EL (cell line): Measurements from ENCODE around the gene B3GAT3.
"Not testable (repeated sequence)": the region's sequence is repeated elsewhere in the genome, so short reads cannot be mapped to it uniquely, and the experiment has no call there.

Experiments
- DNase-seq: peaks from one replicate; pipeline ENCODE4 v3.0.0-alpha.2; 2016

B3GAT3 gene

DNA sequence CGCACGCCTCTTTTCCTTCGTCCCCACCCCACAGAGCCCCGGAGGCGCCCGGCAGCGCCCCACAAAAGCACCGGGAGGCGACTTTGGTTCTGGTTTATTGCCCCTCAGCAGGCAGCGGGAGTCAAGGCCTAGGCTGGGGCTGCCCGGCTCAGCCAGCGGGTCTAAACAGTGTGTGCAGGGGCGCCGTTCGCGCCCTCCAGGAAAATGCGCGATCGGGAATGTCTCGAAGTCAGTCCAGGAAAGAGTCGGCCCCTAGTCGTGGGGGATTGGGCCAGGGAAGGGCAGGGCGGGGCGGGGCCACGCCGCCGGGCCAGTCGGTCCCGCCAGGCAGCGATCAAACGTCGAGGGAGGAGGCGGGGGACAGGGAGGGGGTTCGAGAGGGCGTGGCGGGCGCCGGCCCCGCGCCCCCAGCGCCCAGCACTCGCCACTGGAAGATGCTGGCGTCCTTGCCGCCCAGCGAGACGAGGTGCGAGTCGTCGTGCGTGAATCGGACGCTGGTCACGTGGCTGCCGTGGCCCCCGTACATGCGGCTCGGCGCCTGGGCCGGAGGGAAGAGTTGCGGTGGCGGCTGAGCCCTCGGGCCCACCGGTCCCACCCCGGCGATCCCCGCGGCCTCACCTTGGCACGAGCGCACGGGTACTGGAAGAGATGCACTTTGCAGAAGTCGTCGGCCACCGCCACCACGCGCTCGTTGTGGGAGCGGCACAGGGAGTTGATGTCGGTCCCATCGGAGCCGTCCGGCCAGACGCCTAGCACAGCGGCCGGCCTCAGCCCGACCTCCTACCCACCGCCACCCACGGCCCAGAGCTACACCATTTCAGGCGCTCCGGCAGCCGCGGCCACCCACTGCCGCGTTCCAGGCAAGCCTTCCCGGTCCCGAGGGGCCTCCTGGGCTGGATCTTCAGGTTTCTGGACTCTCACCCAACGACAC lies 19.4 kb downstream of the B3GAT3 start:
- DNase-seq, result peak; percentile 61

DNA sequence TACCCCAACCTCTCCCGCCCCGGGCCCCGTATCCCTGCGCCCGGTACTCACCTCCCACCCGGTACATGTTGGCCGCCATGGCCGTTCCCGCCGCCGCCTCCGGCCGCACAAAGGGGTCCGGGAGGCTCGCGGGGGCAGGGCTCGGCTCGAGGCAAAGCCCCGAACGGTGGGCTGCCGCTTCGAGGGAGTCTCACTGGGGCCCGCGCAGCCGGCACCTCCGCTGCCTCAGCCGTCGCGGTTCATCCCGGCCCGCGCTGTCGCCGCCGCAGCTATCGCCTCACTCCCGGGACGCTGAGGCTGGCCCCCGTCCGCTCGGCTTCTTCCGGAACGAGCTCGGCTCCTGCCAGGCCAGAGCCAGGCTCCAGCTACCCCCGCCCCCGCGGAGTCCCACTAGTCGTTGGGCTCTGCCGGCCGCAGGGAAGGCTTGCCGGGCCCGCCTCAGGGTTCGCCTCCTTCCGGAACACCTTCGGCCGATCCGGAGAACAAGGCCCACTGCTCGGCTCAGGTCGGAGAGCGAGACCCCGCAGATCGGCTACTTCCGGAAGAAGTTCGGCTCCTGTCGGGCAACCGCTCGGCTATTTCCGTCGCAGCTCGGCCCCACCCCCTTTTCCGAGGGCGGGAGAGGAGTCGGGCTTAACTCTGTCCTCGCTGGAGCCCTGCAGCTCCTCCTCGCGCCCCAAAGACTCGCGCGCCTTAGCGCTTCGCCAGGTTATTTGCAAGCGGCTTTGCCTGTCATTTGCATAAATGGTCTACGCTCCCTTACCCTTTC lies 20.2 kb downstream of the B3GAT3 start, which contains the start of gene MTA2:
TSS of gene MTA2 (minus strand) at position 494 of the 769 bp plus-strand sequence. CDS start at position 79, 415 bp downstream.
- peak; percentile 98 for DNase-seq

- DNase-seq, result no peak
These were observed 20.7 kb downstream of the B3GAT3 start for GRCh38 chr11:62601122-62601371.

- no peak for DNase-seq
These were observed 21.2 kb downstream of the B3GAT3 start for GRCh38 chr11:62600367-62601121.

- no peak for DNase-seq
These were observed 21.9 kb downstream of the B3GAT3 start for GRCh38 chr11:62599901-62600300.

- peak; percentile 99 for DNase-seq
These were observed 22.6 kb downstream of the B3GAT3 start for GRCh38 chr11:62599069-62599696.

DNA sequence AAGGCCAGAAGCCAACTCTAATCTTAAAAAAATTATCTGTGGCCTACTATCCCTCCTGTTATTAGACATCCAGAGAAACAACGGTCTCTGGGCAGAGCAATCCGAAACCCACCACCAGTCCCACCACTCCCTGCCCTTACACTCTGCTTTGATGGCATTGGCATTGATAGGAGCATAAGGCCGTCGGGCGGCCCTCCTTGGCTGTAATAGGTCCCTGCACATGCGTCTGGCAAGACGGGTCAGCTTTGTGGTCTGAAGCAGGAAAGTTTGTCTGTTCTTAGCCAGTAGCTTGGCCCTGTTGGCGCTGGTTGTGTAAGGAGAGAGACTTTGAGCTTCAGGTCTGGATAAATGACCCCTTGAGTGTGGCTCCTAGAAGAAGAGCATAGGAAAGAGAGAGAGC lies 26.7 kb downstream of the B3GAT3 start:
- no peak for DNase-seq

GRCh38 chr11:62593434-62594044 lies 28.2 kb downstream of the B3GAT3 start:
- DNase-seq, result peak; percentile 82

- no peak for DNase-seq
These were observed 28.8 kb downstream of the B3GAT3 start for GRCh38 chr11:62592989-62593421.

DNA sequence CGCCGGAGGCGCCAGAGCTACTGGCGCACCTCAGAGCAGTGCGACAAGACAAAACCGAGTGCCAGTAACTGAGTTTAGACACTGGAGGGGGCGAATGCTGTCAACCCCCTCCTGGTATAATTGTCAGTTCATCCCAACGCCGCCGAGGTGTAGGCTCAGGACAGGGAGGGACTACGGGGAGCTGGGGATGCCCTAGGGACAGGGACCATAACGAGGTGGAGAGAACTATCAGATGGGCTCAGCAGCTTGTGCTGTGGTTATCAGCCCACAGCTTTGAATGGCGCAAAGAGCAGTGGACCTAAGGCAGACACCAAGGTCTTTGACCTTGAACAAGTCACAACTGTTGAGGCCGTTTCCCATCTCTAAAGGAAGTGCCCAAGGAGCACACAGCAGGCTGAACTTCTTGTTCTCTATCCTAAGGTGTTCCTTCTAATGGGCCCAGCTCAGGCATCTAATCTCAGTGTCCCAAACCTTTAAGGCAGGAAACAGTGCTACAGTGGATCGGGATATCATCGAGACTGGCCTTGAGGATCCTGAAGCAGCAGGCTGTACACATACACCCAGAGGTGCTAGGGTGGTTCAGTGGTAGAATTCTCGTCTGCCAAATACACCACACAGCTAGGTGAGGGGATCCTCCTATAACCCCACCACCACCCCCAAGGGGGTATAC lies 29.5 kb downstream of the B3GAT3 start:
- no peak for DNase-seq

- DNase-seq, result peak; percentile 99
These were observed 30.2 kb downstream of the B3GAT3 start, which contains the start of gene TUT1 for GRCh38 chr11:62591448-62592145. Gene TUT1 (minus strand): TSS chr11:62591523. CDS start chr11:62591485, 38 bp downstream.

GRCh38 chr11:62588966-62589637 lies 32.7 kb downstream of the B3GAT3 start:
- DNase-seq, result no peak

GRCh38 chr11:62585356-62585755 lies 36.4 kb downstream of the B3GAT3 start:
- not testable (repeated sequence) for DNase-seq

- not testable (repeated sequence) for DNase-seq
These were observed 40.1 kb downstream of the B3GAT3 start for GRCh38 chr11:62581735-62582134.

- DNase-seq, result no peak
These were observed 40.6 kb downstream of the B3GAT3 start for GRCh38 chr11:62580959-62581715.

DNA sequence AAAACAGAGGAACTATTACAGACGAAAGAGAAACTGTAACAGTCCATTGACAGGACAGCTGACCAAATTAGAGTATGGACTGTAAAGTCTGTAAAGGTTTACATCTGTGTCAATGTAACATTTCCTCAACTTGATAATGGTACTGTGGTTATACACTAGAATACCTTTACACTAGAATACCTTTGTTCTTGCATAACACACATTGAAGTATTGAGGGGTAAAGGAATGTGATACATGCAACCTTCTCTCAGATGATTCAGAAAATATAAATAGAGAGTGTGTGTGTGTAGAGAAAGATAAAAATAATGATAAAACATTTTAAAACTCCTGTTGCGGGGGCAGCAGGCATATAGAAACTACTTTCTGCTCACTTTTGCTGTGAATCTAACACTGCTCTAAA lies 42.5 kb downstream of the B3GAT3 start:
- no peak for DNase-seq

- no peak for DNase-seq
These were observed 43.2 kb downstream of the B3GAT3 start for GRCh38 chr11:62578541-62578940.

GRCh38 chr11:62577046-62577714 lies 44.6 kb downstream of the B3GAT3 start:
- no peak for DNase-seq

GRCh38 chr11:62575837-62576236 lies 45.9 kb downstream of the B3GAT3 start:
- DNase-seq, result no peak
